Mesenteric fat pad (tissue), 1 donor: Measurements from ENCODE around the gene ZNF276. TPM values are rescaled to one million over a fixed set of nuclear protein-coding genes. Genes with fewer than 3 reads are reported as not detected.

Source experiments
- DNase-seq: peaks from one replicate; pipeline ENCODE4 v3.0.0-alpha.2; 2020; ENCODE audit warnings: low spot score
- total RNA-seq: library from RNA; stranded (reverse); fragmentation: NEBNext Ultra II Directional; extraction: Animal tissue kit (Norgen Biotek cat#: 25700); gene quantifications from one replicate; pipeline ENCODE4 v1.2.1, GENCODE V29; 2021
- donor health status: DM: yes; HTN: yes; CAD: no.

The ZNF276 gene
- total RNA-seq, 1 donor from 2014 or later: 26.0 TPM

- DNase-seq: no peak
These were observed 10.4 kb upstream of the ZNF276 start for GRCh38 chr16:89710709-89711564.

DNA sequence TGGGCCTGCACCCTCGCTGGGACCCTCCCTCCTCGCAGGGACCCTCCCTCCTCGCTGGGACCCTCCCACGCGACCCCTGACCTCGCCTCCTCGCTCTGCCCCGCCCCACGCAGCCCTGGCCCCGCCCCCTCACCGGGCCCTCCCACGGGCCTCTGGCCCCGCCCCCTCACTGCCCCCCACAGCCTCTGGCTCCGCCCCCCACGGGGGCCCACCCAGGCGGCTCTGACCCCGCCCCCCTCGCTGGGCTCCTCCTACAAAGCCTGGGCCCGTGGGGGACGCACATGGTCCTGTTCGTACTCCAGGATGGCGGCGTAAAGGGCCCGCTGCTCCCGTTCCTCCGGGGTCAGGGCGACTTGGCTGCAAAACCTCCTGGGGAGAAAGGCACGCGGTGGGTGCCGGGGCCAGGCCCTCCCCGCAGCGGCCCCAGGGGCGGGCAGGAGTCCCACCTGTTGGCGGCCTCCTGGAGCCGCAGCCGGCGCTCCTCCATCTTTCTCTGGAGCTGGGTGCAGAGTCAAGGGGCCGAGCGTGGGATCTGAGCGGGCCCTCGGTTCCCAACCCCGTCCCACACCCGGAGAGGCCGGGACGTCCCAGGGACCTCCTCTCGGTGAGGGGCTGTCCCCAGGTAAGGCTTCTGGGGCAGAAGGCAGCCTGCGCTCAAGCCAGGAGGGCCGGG, 9.6 kb upstream of the ZNF276 start:
- no peak for DNase-seq

GRCh38 chr16:89712274-89712781, 9.0 kb upstream of the ZNF276 start:
- DNase-seq: no peak

DNA sequence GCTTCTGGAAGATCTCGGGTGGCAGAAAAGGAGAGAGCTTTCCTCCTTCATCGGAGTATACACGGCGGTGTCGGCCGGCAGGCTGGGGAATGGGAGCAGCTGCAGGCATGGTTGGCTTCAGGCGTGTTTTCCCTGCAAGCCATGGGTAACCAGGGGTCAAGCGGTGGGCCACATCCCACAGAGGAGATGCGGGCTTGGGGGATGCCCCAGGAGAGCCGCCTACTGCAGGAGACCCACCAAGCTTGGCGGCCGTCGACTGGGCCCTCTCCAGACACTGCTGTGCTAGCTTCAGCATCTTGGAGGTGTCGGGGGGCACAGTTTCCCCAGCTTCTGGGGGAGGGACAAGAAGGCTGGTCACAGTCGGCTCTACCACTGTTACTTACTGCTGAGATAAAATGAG, 4.8 kb upstream of the ZNF276 start:
- DNase-seq: no peak

DNA sequence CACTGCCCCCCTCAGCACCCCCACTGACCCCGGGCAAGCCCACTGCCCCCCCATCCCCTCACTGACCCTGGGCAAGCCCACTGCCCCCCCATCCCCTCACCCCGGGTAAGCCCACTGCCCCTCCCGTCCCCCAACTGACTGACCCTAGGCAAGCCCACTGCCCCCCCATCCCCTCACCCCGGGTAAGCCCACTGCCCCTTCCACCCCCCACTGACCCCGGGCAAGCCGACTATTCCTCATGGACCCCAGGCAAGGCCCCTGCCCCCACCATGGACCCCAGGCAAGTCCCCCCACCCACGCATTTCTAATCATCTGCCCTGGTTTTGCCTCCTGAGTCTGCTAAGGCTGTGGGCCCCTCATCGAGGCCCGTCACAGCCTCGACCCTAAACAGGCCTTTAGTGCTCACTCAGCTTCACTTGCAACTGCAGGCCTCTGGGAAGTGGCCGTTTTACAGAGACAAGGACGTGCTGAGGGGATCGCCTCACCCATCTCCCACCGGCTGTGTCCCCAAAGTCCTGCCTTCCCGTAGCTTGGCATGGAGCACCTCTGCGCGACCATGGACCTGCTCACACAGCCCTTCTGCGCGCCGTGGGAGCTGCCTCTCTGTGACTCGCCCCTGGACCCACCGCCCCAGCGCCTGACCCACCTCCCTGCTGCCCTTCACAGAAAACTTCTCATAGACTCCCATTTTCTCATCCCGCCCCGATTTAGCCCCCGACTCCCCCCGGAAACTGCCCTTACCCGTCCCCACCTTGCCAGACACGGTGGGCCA, 4.2 kb upstream of the ZNF276 start:
- no peak for DNase-seq

GRCh38 chr16:89717688-89718505, 3.4 kb upstream of the ZNF276 start:
- no peak for DNase-seq

GRCh38 chr16:89720551-89720812, 855 bp upstream of the ZNF276 start:
- DNase-seq: no peak

GRCh38 chr16:89721546-89722391, 432 bp downstream of the ZNF276 start:
- DNase-seq: no peak

DNA sequence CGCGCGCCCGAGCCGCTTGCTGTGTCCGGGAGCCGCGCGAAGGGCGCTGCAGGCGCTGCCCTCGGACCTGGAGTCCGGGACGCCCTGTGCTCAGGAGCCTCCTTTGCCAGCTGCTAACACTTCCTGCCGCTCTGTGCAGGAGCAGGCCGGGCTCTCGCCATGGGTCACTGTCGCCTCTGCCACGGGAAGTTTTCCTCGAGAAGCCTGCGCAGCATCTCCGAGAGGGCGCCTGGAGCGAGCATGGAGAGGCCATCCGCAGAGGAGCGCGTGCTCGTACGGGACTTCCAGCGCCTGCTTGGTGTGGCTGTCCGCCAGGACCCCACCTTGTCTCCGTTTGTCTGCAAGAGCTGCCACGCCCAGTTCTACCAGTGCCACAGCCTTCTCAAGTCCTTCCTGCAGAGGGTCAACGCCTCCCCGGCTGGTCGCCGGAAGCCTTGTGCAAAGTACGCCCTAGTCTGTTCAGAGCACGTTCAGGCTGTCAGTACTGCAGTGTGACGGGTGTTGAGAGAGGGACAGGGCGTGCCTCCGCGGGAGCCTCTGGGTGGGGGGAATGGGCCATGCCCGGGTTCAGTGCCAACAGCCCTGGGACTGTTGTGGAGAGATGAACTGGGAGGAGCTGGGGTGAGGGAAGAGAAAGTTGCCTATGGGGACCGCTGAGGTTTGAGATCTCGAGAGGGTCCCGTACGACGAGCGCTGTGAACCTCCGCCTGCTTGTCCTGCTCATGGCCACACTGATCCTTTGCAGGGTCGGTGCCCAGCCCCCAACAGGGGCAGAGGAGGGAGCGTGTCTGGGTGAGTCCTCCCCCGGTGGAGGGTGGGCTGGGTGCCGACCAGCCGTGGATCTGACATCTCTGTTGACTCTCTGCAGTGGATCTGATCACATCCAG, 1.3 kb downstream of the ZNF276 start:
- peak; percentile 93 for DNase-seq

DNA sequence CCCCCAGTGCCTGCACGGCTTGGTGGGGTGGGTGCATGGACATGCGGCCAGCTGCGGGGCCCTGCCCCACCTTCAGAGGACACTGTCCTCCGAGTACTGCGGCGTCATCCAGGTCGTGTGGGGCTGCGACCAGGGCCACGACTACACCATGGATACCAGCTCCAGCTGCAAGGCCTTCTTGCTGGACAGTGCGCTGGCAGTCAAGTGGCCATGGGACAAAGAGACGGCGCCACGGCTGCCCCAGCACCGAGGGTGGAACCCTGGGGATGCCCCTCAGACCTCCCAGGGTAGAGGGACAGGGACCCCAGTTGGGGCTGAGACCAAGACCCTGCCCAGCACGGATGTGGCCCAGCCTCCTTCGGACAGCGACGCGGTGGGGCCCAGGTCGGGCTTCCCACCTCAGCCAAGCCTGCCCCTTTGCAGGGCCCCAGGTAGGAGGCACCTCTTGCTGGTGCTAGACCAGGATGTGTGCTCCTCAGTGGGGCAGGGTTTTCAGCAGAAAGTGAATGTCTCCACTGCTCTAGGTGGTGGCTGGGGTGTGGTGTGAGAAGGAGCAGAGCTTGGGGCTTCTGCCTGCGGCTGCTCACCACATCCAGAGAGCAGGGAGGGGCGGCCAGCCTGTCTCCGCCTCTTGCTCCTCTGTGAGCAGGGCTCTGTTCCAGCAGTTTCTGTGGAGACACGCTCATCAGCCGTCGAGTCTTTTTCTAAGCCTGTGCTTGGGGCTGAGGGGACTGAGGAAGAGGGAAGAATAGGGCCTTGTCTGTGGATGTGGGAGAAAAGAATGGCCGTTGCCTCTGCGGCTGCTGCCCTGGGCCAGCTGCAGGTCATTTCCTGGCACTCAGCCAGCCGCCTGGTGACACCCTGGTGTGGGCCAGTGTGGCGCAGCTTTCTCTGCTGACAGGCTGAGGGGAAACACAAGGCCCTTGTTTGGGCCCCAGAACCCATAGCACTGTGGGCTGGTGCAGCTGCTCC, 2.2 kb downstream of the ZNF276 start:
- DNase-seq: no peak

GRCh38 chr16:89727406-89728120, 6.2 kb downstream of the ZNF276 start:
- no peak for DNase-seq

GRCh38 chr16:89729293-89729692, 8.0 kb downstream of the ZNF276 start:
- no peak for DNase-seq

DNA sequence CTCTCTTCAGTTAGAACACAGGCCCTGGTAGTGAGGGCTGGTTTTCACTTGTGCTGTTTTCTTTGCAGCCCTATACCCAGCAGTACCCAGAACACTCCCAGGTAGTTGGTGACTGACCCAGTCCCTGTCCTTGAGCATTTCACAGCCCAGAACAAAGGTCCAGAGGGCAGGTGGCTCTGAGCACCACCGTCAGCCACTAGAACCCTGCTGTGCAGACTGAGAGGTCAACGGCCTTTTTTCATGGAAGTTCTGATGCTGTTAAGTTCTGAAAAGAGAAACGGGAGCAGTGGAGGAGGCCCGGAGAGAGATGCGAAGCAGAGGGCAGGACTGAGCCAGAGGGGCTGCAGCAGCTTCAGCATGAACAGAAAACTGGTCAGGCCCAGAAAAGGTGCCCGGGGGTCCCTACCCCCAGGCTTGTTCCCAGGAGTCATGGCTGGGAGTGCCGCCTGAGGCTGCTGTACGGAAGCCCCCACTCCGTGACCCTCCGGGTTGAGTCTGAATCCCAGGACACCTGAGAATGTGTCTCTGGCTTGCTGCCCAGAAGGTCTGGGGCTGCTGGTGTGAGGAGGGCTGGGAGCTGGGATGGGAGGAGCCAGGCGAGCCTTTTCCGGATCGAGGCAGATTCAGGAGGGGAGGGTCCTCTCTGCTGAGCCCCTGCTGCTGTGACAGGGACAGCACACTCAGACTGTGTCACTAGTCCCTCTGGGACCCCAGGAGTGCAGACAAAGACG, 8.7 kb downstream of the ZNF276 start:
- no peak for DNase-seq

DNA sequence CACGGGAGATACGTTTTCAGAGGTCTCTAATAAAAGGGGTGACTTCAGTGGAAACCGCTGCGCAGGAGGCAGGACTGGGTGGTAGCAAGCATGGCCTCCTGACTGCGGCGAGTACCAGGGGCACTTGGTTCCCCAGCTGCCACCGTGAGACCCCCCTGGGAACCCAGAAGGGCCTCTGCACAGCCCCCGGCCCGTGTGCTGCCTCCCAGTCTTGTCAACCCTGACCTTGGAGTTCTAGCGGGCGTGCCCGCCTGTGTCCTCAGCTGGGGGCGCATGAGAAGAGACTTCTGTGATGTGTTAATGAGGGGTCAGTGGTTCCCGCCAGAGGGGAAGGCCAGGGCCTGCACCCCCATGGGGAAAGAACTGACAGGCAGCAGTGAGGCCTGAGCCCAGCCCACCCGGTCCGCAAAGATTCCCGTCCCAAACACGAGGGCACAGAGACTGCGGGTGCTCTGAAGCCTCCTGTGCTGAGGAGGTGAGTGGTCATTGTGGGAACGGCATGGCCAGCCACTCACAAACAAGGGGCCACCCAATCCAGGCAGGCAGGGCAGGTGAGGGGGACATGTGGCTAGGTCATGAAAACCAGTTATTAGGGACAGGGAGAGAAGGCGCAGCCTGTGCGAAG, 9.4 kb downstream of the ZNF276 start:
- DNase-seq: no peak

DNA sequence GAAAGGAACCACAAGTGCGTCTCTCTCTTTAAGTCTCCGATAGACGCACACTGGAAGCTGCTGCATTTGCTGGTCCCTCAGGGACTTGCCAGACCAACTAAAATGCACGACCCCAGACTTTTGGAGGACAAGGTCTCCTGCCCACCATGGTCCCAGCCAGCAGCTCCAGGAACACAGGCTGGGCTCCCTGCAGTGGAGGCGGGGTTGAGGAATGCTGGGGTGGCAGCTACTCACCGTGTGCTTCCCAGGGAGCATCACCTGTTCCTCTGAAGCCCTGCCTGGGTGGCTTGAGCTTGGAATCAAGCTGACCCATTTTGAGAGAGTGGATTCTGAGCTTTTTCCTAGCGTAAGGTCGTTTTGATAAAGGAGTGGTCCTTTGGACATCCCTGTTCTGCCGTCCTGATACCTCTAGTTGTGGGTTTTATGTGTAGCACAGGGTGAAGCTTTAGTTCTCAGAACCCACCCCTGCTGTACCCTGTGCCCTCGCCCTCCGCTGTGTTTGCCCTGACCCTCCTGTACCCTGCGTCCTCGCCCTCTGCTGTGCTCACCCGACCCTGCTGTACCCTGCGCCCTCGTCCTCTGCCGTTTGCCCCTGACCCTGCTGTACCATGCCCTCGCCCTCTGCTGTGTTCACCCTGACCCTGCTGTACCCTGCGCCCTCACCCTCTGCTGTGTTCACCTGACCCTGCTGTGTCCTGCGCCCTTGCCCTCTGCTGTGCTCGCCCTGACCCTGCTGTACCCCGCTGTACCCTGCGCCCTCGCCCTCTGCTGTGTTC, 11.0 kb downstream of the ZNF276 start:
- no peak for DNase-seq

- no peak for DNase-seq
These were observed 11.5 kb downstream of the ZNF276 start for GRCh38 chr16:89732918-89733242.
